HG03558 (cell line): ENCODE data around the gene KIAA1328.
"Not testable (repeated sequence)": the region's sequence is repeated elsewhere in the genome, so short reads cannot be mapped to it uniquely, and the experiment has no call there.

Experiments
- ATAC-seq: cut with Tn5 transposase; IDR thresholded peaks from one replicate; pipeline ENCODE4 v1.9.1; 2021; ENCODE audit warnings: moderate number of reproducible peaks; ENCODE audit not compliant: unreplicated experiment; ENCODE audit errors: extremely low read depth

KIAA1328 gene

DNA sequence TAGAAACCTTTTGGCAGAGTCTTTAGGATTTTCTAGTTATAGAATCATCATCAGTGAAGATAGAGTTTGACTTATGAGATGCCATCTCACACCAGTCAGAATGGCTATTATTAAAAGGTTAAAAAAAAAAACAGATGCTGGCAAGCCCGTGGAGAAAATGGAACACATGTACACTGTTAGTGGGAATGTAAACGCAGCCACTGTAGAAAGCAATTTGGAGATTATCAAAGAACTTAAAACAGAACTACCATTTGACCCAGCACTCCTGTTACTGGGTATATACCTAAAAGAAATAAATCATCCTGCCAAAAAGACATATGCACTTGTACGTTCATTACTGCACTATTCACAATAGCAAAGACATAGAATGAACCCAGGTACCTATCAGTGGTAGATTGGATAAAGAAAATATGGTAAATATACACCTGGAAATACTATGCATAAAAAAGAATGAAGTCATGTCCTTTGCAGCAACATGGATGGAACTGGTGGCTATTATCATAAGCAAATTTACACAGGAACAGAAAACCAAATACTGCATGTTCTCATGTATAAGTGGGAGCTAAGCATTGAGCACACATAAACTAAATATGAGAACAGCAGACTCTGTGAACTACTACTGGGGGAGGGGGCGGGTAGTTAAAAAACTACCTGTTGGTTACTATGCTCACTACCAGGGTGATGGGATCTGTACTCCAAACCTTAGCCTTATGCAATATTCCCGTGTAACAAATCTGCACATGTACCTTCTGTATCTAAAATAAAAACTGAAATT is 279.0 kb downstream of the KIAA1328 start:
- no peak for ATAC-seq

DNA sequence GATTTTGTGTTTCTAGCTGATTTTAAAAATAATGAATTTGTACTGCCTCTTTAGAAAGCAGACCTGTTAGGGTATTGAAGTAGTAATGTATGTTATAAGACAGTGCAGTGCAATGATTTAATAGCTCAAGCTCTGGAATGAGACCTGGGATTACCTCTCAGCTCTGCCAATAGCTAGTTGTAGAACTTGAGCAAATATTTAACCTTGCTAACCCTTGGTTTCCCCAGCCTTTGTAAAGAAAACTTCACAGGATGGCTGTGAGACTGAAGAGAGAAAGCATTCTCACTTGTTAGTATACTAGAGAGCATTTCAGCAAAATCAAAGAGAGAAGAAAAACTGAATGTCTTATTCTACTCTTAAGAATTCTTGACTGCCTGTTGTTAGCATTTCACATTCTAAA is 293.9 kb downstream of the KIAA1328 start:
- no peak for ATAC-seq

- ATAC-seq: no peak
These were observed 295.6 kb downstream of the KIAA1328 start for GRCh38 chr18:37124516-37124915.

GRCh38 chr18:37135177-37135576 is 306.2 kb downstream of the KIAA1328 start:
- ATAC-seq: no peak

- no peak for ATAC-seq
These were observed 309.5 kb downstream of the KIAA1328 start for GRCh38 chr18:37138456-37138855.

- ATAC-seq: no peak
These were observed 310.9 kb downstream of the KIAA1328 start for GRCh38 chr18:37139876-37140275.

GRCh38 chr18:37144921-37145320 is 316.0 kb downstream of the KIAA1328 start:
- ATAC-seq: no peak

DNA sequence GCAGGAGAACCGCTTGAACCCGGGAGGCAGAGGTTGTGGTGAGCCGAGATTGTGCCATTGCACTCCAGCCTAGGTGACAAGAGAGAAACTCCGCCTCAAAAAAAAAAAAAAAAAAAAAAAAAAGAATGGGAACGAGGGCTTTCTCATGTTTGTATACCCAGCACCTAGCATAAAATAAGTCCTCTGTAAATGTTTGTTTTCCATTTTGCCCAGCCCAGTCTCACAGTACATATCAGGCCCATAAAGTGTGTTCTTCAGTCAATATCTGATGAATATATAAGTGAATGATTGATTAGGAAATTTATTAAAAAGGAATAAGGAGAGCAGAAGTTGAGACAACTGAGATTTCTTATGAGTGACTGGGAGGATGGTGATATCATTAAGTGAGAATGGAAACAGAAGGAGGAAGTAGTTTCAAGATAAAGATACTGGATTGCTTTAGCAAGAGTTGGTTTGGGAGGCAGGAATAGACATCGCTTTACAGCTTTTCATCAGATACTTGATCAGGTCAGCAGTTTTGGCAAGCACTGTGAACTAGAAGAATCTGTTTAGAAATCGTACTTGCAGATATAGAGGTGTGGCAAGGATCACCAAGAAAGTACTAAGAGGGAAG is 327.5 kb downstream of the KIAA1328 start:
- no peak for ATAC-seq

DNA sequence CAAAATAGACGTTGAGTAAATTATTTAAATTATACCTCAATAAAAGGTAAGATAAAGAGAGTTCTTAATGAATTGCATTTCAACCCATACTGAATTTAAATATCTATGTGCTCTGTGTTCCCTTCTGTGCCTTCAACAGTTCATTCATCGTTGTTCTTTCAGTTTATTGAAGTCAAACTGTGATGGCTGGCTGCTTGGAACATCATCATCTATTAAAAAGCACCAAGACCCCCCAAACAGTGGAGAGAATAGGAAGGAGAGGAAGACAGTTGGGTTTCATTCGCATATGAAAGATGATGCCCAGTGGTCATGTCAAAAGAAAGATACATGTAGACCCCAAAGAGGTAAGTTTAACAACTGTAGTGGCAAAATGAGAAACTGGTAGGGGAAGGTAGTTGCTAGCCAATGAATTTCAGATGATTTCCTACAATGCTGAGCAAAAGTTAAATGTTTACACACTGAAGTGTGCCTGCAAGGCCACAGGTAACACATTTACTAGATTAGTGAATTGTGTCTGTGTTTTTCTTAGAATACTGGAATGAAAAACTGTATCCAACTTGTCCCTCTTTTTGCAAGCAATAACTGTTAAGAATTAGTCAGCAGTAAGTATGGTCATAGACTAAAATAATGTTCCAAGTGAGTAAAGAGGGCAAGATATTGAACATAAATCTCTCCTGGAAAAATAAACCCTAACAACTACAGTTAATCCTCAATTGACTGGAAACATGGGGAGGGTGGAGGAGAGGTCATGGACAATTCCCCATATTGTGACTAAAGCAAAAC is 331.3 kb downstream of the KIAA1328 start:
- no peak for ATAC-seq

DNA sequence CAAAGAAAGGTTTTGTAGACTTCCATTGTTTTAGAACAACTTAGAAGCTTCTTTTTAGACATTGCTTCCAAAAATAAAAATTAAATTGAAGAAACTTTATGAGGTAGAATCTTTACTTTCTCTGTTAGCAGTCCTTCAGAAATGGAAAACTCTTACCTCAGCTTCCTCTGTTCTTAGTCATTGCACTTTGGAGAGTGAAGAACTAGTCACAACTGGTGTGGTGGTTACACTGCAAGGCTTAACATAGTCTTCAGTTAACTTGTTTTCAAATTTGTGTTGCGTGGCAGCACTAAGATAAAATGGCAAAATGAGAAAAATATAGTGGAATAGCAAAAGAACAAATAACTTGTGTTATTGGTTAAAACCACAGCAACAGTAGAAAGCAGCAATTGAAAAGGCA is 332.6 kb downstream of the KIAA1328 start:
- ATAC-seq: no peak

DNA sequence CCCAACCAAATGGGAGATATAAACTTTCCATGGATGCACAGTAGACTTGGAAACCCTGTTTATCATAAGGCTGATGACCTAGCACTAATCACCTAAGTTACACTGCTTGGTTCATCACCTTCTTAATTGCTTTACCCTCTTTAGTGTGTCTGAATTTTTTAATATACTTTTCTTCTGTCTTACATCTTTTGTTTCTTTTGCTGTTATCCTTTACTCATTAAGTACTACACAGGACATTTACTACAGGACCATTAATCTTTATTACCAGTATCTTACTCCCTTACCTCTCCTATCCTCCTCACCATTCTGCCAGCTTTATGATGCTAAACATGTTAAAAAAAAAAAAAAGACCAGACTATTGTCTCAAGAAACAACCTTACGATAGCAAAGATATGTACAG is 333.6 kb downstream of the KIAA1328 start:
- no peak for ATAC-seq

GRCh38 chr18:37163119-37163518 is 334.2 kb downstream of the KIAA1328 start:
- no peak for ATAC-seq

DNA sequence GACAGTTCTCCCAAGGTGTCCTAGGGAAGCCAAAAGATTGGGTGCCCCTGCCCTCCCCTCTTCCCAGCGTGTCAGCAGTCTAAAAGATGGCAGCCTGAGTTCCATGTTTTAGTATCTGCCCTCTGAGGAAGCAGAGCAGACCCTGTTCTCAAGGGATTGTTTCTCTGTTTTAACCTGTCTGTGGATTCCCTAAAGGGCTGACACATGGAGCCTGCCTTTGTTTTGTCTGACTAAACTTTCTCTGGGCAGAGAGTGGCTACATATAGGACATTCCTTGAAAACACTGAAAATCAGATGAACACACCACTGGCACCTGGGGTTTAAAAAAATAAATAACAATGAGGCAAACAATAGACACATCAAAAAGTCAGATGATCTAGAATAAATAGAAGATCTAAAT is 337.6 kb downstream of the KIAA1328 start:
- no peak for ATAC-seq

GRCh38 chr18:37166966-37167365 is 338.0 kb downstream of the KIAA1328 start:
- ATAC-seq: not testable (repeated sequence)

GRCh38 chr18:37170984-37171383 is 342.1 kb downstream of the KIAA1328 start:
- no peak for ATAC-seq

GRCh38 chr18:37173384-37173783 is 344.5 kb downstream of the KIAA1328 start:
- no peak for ATAC-seq

DNA sequence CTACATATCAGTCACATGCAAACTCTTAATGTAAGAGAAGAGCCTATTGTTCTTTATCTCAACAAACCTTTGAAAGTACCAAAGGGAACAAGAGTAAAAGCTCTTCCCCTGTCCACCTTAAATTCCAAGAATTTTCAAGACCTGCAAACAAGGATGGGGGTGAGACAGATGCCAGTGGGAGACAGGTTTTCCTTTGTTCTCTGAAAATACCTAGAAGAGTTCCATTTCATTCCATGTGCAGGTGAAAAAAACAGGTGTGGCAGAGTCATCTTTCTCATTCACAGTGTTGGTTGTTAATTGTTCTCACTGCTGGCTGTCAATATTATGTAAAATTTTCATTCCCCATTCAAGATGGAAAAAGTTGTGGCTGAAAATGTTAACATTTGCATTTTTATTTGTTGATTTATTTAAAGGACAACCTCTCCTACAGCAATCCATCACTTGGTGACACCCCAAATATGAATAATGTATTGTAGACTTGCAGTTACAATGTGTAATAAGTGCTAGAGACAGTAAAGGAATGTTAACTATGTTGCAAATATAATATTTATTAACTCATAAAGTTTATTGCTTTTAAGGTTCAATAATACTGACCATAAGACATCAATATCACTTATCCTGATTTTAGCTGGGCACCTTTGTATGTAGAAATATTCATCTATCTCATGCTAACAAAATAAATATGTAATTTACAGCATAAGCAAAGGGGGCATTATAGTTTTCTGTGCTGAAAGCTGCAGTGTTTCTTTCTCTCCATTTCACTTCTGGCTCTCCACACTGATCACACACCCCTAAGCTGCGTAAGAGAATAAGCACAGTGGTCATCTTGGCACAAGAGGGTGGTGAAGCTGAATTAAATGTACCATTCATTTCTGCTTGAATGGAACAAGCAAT is 347.0 kb downstream of the KIAA1328 start:
- no peak for ATAC-seq

DNA sequence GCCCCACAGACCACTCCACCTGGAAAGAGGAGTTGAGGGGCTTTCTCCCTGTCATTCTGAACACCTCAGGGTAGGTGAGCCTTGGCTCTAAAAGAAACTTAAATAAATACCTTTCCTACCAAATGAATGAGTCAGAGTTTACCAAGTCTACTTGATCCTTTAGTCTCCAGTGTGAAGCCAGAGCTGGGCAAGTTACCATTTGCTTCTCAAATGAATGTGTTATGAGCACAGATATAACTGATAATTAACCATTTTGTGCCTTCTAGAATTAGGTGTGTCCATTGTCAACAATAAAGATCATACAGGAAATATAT is 347.7 kb downstream of the KIAA1328 start:
- no peak for ATAC-seq

DNA sequence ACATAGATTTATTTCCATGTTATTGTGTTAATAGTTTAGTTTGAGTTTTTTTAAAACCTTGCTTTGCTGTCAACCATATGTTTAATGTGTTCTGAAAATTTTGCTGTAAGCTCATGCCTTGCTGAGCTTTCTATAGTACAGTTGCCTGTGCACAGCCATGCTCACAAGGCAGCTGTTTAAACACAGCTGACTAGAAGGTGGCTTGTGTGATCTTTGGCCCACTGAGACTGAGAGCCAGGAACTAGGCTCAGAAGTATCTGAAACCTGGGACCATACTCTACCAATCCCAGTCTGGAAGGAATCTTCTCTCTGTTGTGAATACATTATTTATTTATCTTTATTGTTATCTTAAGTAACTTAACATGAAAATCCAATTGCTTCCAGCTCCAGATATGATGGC is 350.5 kb downstream of the KIAA1328 start:
- no peak for ATAC-seq

GRCh38 chr18:37180086-37180485 is 351.2 kb downstream of the KIAA1328 start:
- ATAC-seq: no peak
